Prostate gland (tissue), 2 donors: Measurements from ENCODE around the gene CANX. TPM values are rescaled to one million over a fixed set of nuclear protein-coding genes. Genes with fewer than 3 reads are reported as not detected.
"Not testable (repeated sequence)": the region's sequence is repeated elsewhere in the genome, so short reads cannot be mapped to it uniquely, and the experiment has no call there.

ENCODE experiments used
- DNase-seq: peaks from one replicate; pipeline ENCODE4 v3.0.0-alpha.2; 2019; ENCODE audit warnings: low spot score
- H3K27ac ChIP-seq, 2 donors: fragments of 200-600 bp; sonication (generic); 2 replicates each; pipeline ENCODE4 v1.5.1; 2017 to 2019
- H3K27me3 ChIP-seq: fragments of 200-600 bp; sonication (generic); replicated peaks from 2 replicates; pipeline ENCODE4 v1.5.1; 2019; ENCODE audit not compliant: insufficient read depth
- H3K36me3 ChIP-seq, 2 donors: fragments of 200-600 bp; sonication (generic); 1 replicate in 1 of 2; 2 replicates in 1 of 2; pipeline versions ENCODE4 v1.5.1 to v1.8.1; 2017 to 2019
- H3K4me1 ChIP-seq: fragments of 200-600 bp; sonication (generic); replicated peaks from 2 replicates; pipeline ENCODE4 v1.5.1; 2019
- H3K4me3 ChIP-seq, 2 donors: fragments of 200-600 bp; sonication (generic); 2 replicates each; pipeline ENCODE4 v1.5.1; 2017 to 2019
- H3K9me3 ChIP-seq: fragments of 200-600 bp; sonication (generic); 2 replicates; pipeline ENCODE4 v1.5.1; 2017
- CTCF ChIP-seq, 4 experiments: fragments of 200-600 bp in 2 of 4; fragments of 450-650 bp in 2 of 4; sonication (generic) in 2 of 4; IDR thresholded peaks; 1 replicate in 3 of 4; 2 replicates in 1 of 4; pipeline ENCODE4 v1.5.1; 2016 to 2019; ENCODE audit warnings: antibody characterized with exemption in 4 of 4, mild to moderate bottlenecking in 2 of 4, moderate library complexity in 2 of 4
- POLR2A ChIP-seq: fragments of 450-650 bp; IDR thresholded peaks from one replicate; pipeline ENCODE4 v1.6.1; 2016; ENCODE audit warnings: antibody characterized with exemption, mild to moderate bottlenecking
- POLR2AphosphoS5 ChIP-seq: sonication (generic); formaldehyde crosslinking; IDR thresholded peaks from one replicate; pipeline ENCODE4 v1.6.1; 2017; ENCODE audit warnings: antibody characterized with exemption
- WGBS: methylation state at CpG from one replicate; pipeline ENCODE4 v1.1.5; 2018; 5-methylcytosine and 5-hydroxymethylcytosine counted together
- intact Hi-C: fragments of 100-400 bp; cut with DNase I; formaldehyde crosslinking; loops from one replicate; pipeline ENCODE4 v1.14.2; 2022
- total RNA-seq, 2 donors: library from RNA; depleted of rRNA; stranded (reverse); fragments of >200 nt; gene quantifications; one replicate each; pipeline ENCODE4 v1.1.0, GENCODE V29; 2016

CANX gene
- total RNA-seq, 2 donors from 2014 or later: 341 to 468 TPM

- H3K27ac ChIP-seq: no peak within 1 kb of the TSS
- 93% methylated on average over 5 of the region's 5 CpGs for WGBS
Observed at GRCh38 chr5:179680780-179681401, 17.9 kb upstream of the CANX start, which contains the start of gene CBY3. TSS of gene CBY3 (minus strand) at chr5:179681034. CDS start at chr5:179680918, 116 bp downstream.

GRCh38 chr5:179689212-179689611 lies 9.6 kb upstream of the CANX start:
- H3K4me1 ChIP-seq, intact Hi-C loops: not testable (repeated sequence)
- WGBS: 89% methylated on average over 9 of the region's 9 CpGs

More at GRCh38 chr5:179680780-179681401, 17.9 kb upstream of the CANX start, which contains the start of gene CBY3:
- intact Hi-C loops: no loop called here
- Histone ChIP-seq H3K4me3 (no peak within 1 kb of the TSS), H3K27me3 (no peaks in the 10 kb centered on the region), H3K4me1 (peaks cover 4% of the 10 kb centered on the region), H3K36me3 (no peaks in the 10 kb centered on the region), H3K9me3 (no peaks in the 10 kb centered on the region)
- TF ChIP-seq POLR2A: no peak
- DNase-seq: no peak

GRCh38 chr5:179694561-179694960 lies 4.2 kb upstream of the CANX start:
- intact Hi-C loops: no loop called here
- H3K9me3 ChIP-seq: no peaks in the 10 kb centered on the region
- H3K27ac ChIP-seq: no peak overlapping the region
- TF ChIP-seq POLR2AphosphoS5 (no peak), POLR2A (no peak), CTCF (IDR thresholded peaks at IDR 0.05) (no peak)
- no peaks in the 10 kb centered on the region for H3K4me1 ChIP-seq
- no peaks in the 10 kb centered on the region for H3K27me3 ChIP-seq
- DNase-seq: no peak
- no peaks in the 10 kb centered on the region for H3K36me3 ChIP-seq
- no peak overlapping the region for H3K4me3 ChIP-seq
- WGBS: 92% methylated on average over 6 of the region's 6 CpGs

More at GRCh38 chr5:179689212-179689611, 9.6 kb upstream of the CANX start:
- not testable (repeated sequence) for H3K9me3 ChIP-seq, H3K27me3 ChIP-seq, DNase-seq, H3K36me3 ChIP-seq, H3K4me3 ChIP-seq, H3K27ac ChIP-seq

- WGBS: 67% methylated on average over 3 of the region's 3 CpGs
- TF ChIP-seq CTCF (IDR thresholded peaks at IDR 0.05) (no peak), POLR2AphosphoS5 (peak; percentile 27)
- no peaks in the 10 kb centered on the region for H3K4me1 ChIP-seq
- no peaks in the 10 kb centered on the region for H3K9me3 ChIP-seq
- intact Hi-C loops: loop anchor here (5.0 kb wide), 1 partner anchor 126 kb away; the partner anchor contains the start of gene SQSTM1
- no peak for DNase-seq
- no peaks in the 10 kb centered on the region for H3K36me3 ChIP-seq
- no peak overlapping the region for H3K4me3 ChIP-seq
- H3K27me3 ChIP-seq: no peaks in the 10 kb centered on the region
- peak overlapping the region; percentile 5 to 32 for H3K27ac ChIP-seq
Observed at GRCh38 chr5:179696603-179697002, 2.2 kb upstream of the CANX start.

- 87% methylated on average over 2 of the region's 2 CpGs for WGBS
- Histone ChIP-seq H3K36me3 (no peaks in the 10 kb centered on the region), H3K27ac (peak overlapping the region; percentile 91 to 95), H3K4me1 (no peaks in the 10 kb centered on the region), H3K4me3 (no peak overlapping the region), H3K9me3 (no peaks in the 10 kb centered on the region), H3K27me3 (no peaks in the 10 kb centered on the region)
- DNase-seq: no peak
- TF ChIP-seq CTCF (IDR thresholded peaks at IDR 0.05) (no peak), POLR2A (no peak), POLR2AphosphoS5 (no peak)
- intact Hi-C loops: loop anchor here (5.0 kb wide), 1 partner anchor 125 kb away; the partner anchor contains the start of gene SQSTM1
Observed at GRCh38 chr5:179697108-179697507, 1.7 kb upstream of the CANX start.

- peak overlapping the region in 1 of 2 donors; percentile 77 for H3K4me3 ChIP-seq
- WGBS: 95% methylated on average over 15 of the region's 15 CpGs
- intact Hi-C loops: loop anchor here (5.0 kb wide), 1 partner anchor 125 kb away; the partner anchor contains the start of gene SQSTM1
- H3K27me3 ChIP-seq, DNase-seq, H3K36me3 ChIP-seq, H3K9me3 ChIP-seq, H3K4me1 ChIP-seq: not testable (repeated sequence)
- peak overlapping the region; percentile 91 to 95 for H3K27ac ChIP-seq
Observed at GRCh38 chr5:179697543-179697942, 1.2 kb upstream of the CANX start.
